ENCODE results near the gene ZBTB49. TPM values are rescaled to one million over a fixed set of nuclear protein-coding genes. Genes with fewer than 3 reads are reported as not detected.

ZBTB49 gene
- total RNA-seq, 2 experiments from 2014 or later = 7.9 to 8.3 TPM

- no peak for DNase-seq
- Mint-ChIP-seq H3K9me3 (no peaks in the 10 kb centered on the region), H3K4me3 (no peak overlapping the region), H3K4me1 (peaks cover 2% of the 10 kb centered on the region), H3K36me3 (ENCODE audit: low read depth) (no peaks in the 10 kb centered on the region), H3K27me3 (no peaks in the 10 kb centered on the region), H3K27ac (no peak overlapping the region)
- POLR2A ChIA-PET = no interaction called here
- CTCF ChIA-PET = interaction anchor here (1.0 to 2.5 kb wide), 7 partner anchors 8 to 89 kb away, joined by 3 to 7 read pairs (median 3); partner anchors contain the start of gene TMEM128
Measured at GRCh38 chr4:4259484-4260100, 30.5 kb upstream of the ZBTB49 start.

- H3K36me3 Mint-ChIP-seq (ENCODE audit: low read depth) = no peaks in the 10 kb centered on the region
- CTCF ChIA-PET = interaction anchor here (0.6 to 2.5 kb wide), 8 partner anchors 9 to 88 kb away, joined by 3 to 7 read pairs (median 3); partner anchors contain the start of gene TMEM128
- H3K4me3 Mint-ChIP-seq = no peak overlapping the region
- no peak overlapping the region for H3K27ac Mint-ChIP-seq
- H3K27me3 Mint-ChIP-seq = no peaks in the 10 kb centered on the region
- DNase-seq = peak; percentile 43
- no peaks in the 10 kb centered on the region for H3K9me3 Mint-ChIP-seq
- H3K4me1 Mint-ChIP-seq = peaks cover 2% of the 10 kb centered on the region
- POLR2A ChIA-PET = no interaction called here
Measured at GRCh38 chr4:4260185-4260751, 29.8 kb upstream of the ZBTB49 start.

- ChIA-PET POLR2A (no interaction called here), CTCF (interaction anchor here (0.8 to 1.3 kb wide), 4 partner anchors 14 to 24 kb away, joined by 3 to 6 read pairs (median 4); no protein-coding TSS in a partner anchor)
- H3K27ac Mint-ChIP-seq = peak overlapping the region; percentile 25
- no peak overlapping the region for H3K4me3 Mint-ChIP-seq
- no peak for DNase-seq
- no peaks in the 10 kb centered on the region for H3K27me3 Mint-ChIP-seq
- peaks cover 41% of the 10 kb centered on the region for H3K36me3 Mint-ChIP-seq (ENCODE audit: low read depth)
- peaks cover 2% of the 10 kb centered on the region for H3K9me3 Mint-ChIP-seq
- peaks cover 28% of the 10 kb centered on the region for H3K4me1 Mint-ChIP-seq
Measured at GRCh38 chr4:4267981-4268380, 22.1 kb upstream of the ZBTB49 start.

- POLR2A ChIA-PET = no interaction called here
- no peaks in the 10 kb centered on the region for H3K27me3 Mint-ChIP-seq
Measured at GRCh38 chr4:4268776-4269175, 21.3 kb upstream of the ZBTB49 start.

GRCh38 chr4:4269331-4269731, 20.7 kb upstream of the ZBTB49 start:
- Mint-ChIP-seq H3K4me1 (peaks cover 28% of the 10 kb centered on the region), H3K36me3 (ENCODE audit: low read depth) (peaks cover 43% of the 10 kb centered on the region), H3K4me3 (peak overlapping the region; percentile 0), H3K27me3 (no peaks in the 10 kb centered on the region), H3K9me3 (peaks cover 2% of the 10 kb centered on the region), H3K27ac (peak overlapping the region; percentile 87)
- CTCF ChIA-PET = interaction anchor here (0.7 to 2.3 kb wide), 4 partner anchors 8 to 70 kb away, joined by 3 to 8 read pairs (median 3); partner anchors contain the start of gene TMEM128
- POLR2A ChIA-PET = no interaction called here
- DNase-seq = no peak

More at GRCh38 chr4:4268776-4269175, 21.3 kb upstream of the ZBTB49 start:
- Mint-ChIP-seq H3K9me3 (peaks cover 2% of the 10 kb centered on the region), H3K4me1 (peaks cover 28% of the 10 kb centered on the region), H3K27ac (peak overlapping the region; percentile 87), H3K36me3 (ENCODE audit: low read depth) (peaks cover 41% of the 10 kb centered on the region), H3K4me3 (peak overlapping the region; percentile 1)
- CTCF ChIA-PET = interaction anchor here (0.7 to 2.3 kb wide), 3 partner anchors 8 to 20 kb away, joined by 3 to 8 read pairs (median 6); partner anchors contain the start of gene TMEM128
- no peak for DNase-seq

GRCh38 chr4:4269856-4270255, 20.2 kb upstream of the ZBTB49 start:
- peaks cover 2% of the 10 kb centered on the region for H3K9me3 Mint-ChIP-seq
- DNase-seq = no peak
- H3K36me3 Mint-ChIP-seq (ENCODE audit: low read depth) = peaks cover 49% of the 10 kb centered on the region
- peak overlapping the region; percentile 0 for H3K4me3 Mint-ChIP-seq
- peaks cover 28% of the 10 kb centered on the region for H3K4me1 Mint-ChIP-seq
- H3K27ac Mint-ChIP-seq = peak overlapping the region; percentile 87
- no peaks in the 10 kb centered on the region for H3K27me3 Mint-ChIP-seq
- POLR2A ChIA-PET = no interaction called here
- CTCF ChIA-PET = interaction anchor here (0.9 to 2.3 kb wide), 3 partner anchors 21 to 69 kb away, joined by 3 to 8 read pairs (median 3); partner anchors contain the start of gene TMEM128

GRCh38 chr4:4270529-4270928, 19.5 kb upstream of the ZBTB49 start:
- Mint-ChIP-seq H3K4me1 (peaks cover 28% of the 10 kb centered on the region), H3K36me3 (ENCODE audit: low read depth) (peaks cover 54% of the 10 kb centered on the region)
- CTCF ChIA-PET = interaction anchor here (0.9 to 2.3 kb wide), 3 partner anchors 22 to 69 kb away, joined by 3 to 8 read pairs (median 3); partner anchors contain the start of gene TMEM128

GRCh38 chr4:4271912-4272311, 18.1 kb upstream of the ZBTB49 start:
- Mint-ChIP-seq H3K36me3 (ENCODE audit: low read depth) (peaks cover 51% of the 10 kb centered on the region), H3K27me3 (no peaks in the 10 kb centered on the region), H3K9me3 (no peaks in the 10 kb centered on the region), H3K27ac (peak overlapping the region; percentile 20), H3K4me3 (no peak overlapping the region), H3K4me1 (peaks cover 28% of the 10 kb centered on the region)
- DNase-seq = no peak
- POLR2A ChIA-PET = no interaction called here
- CTCF ChIA-PET = no interaction called here

More at GRCh38 chr4:4270529-4270928, 19.5 kb upstream of the ZBTB49 start:
- POLR2A ChIA-PET = no interaction called here
- peaks cover 2% of the 10 kb centered on the region for H3K9me3 Mint-ChIP-seq
- peak overlapping the region; percentile 87 for H3K27ac Mint-ChIP-seq
- DNase-seq = no peak
- no peaks in the 10 kb centered on the region for H3K27me3 Mint-ChIP-seq
- peak overlapping the region; percentile 25 for H3K4me3 Mint-ChIP-seq

- Mint-ChIP-seq H3K27ac (no peak overlapping the region), H3K27me3 (no peaks in the 10 kb centered on the region), H3K4me3 (no peak overlapping the region), H3K36me3 (ENCODE audit: low read depth) (peaks cover 48% of the 10 kb centered on the region), H3K9me3 (no peaks in the 10 kb centered on the region), H3K4me1 (peaks cover 20% of the 10 kb centered on the region)
- ChIA-PET POLR2A (interaction anchor here (1.0 kb wide), 1 partner anchor 29 kb away, joined by 3 read pairs; no protein-coding TSS in a partner anchor), CTCF (interaction anchor here (1.2 kb wide), 1 partner anchor 26 kb away, joined by 3 read pairs; the partner anchor contains the start of gene TMEM128)
- no peak for DNase-seq
Measured at GRCh38 chr4:4274226-4274625, 15.8 kb upstream of the ZBTB49 start.

- Mint-ChIP-seq H3K36me3 (ENCODE audit: low read depth) (peaks cover 42% of the 10 kb centered on the region), H3K9me3 (no peaks in the 10 kb centered on the region), H3K4me3 (no peak overlapping the region), H3K27ac (no peak overlapping the region), H3K4me1 (no peaks in the 10 kb centered on the region), H3K27me3 (no peaks in the 10 kb centered on the region)
- CTCF ChIA-PET = interaction anchor here (1.1 to 2.3 kb wide), 3 partner anchors 9 to 44 kb away, joined by 3 to 7 read pairs (median 3); no protein-coding TSS in a partner anchor
- POLR2A ChIA-PET = no interaction called here
- DNase-seq = no peak
Measured at GRCh38 chr4:4277531-4277930, 12.5 kb upstream of the ZBTB49 start.

- POLR2A ChIA-PET = no interaction called here
- H3K9me3 Mint-ChIP-seq = no peaks in the 10 kb centered on the region
Measured at GRCh38 chr4:4281787-4282186, 8.3 kb upstream of the ZBTB49 start.

GRCh38 chr4:4284827-4285618, 5.0 kb upstream of the ZBTB49 start:
- POLR2A ChIA-PET = no interaction called here
- no peak overlapping the region for H3K4me3 Mint-ChIP-seq
- no peak for DNase-seq
- peaks cover 33% of the 10 kb centered on the region for H3K36me3 Mint-ChIP-seq (ENCODE audit: low read depth)
- peaks cover 28% of the 10 kb centered on the region for H3K4me1 Mint-ChIP-seq
- no peak overlapping the region for H3K27ac Mint-ChIP-seq
- CTCF ChIA-PET = interaction anchor here (0.6 to 1.6 kb wide), 4 partner anchors 13 to 151 kb away, joined by 3 read pairs; no protein-coding TSS in a partner anchor
- H3K27me3 Mint-ChIP-seq = no peaks in the 10 kb centered on the region
- no peaks in the 10 kb centered on the region for H3K9me3 Mint-ChIP-seq

More at GRCh38 chr4:4281787-4282186, 8.3 kb upstream of the ZBTB49 start:
- Mint-ChIP-seq H3K4me3 (no peak overlapping the region), H3K27ac (no peak overlapping the region), H3K4me1 (peaks cover 5% of the 10 kb centered on the region), H3K27me3 (no peaks in the 10 kb centered on the region), H3K36me3 (ENCODE audit: low read depth) (peaks cover 44% of the 10 kb centered on the region)
- DNase-seq = no peak
- CTCF ChIA-PET = interaction anchor here (1.3 to 1.9 kb wide), 2 partner anchors 14 to 19 kb away, joined by 3 to 4 read pairs; no protein-coding TSS in a partner anchor

Data from activated CD4-positive, alpha-beta T cell treated with anti-CD3 and anti-CD28 coated beads, Interleukin-2, amount 10 ng/mL, durations not matched to agents 7 days and 5 days (primary cell).